BE2C (cell line): ENCODE data around the gene RARRES1.

Experiments used
- DNase-seq: peaks from one replicate; pipeline ENCODE4 v3.0.0-alpha.2; 2020
- H3K27me3 ChIP-seq: fragments of 250-450 bp; sonication (Bioruptor Pico); 2 replicates; pipeline ENCODE4 v1.5.1; 2020; ENCODE audit warnings: mild to moderate bottlenecking
- H3K36me3 ChIP-seq: fragments of 250-450 bp; sonication (Bioruptor Pico); 2 replicates; pipeline ENCODE4 v1.5.1; 2020; ENCODE audit warnings: mild to moderate bottlenecking
- H3K4me1 ChIP-seq: fragments of 250-450 bp; sonication (Bioruptor Pico); 2 replicates; pipeline ENCODE4 v1.5.1; 2020
- H3K4me3 ChIP-seq: 2 replicates; pipeline ENCODE4 v1.5.1; 2011; ENCODE audit warnings: low read depth, low read length
- H3K9me3 ChIP-seq: fragments of 250-450 bp; sonication (Bioruptor Pico); 2 replicates; pipeline ENCODE4 v1.5.1; 2020
- CTCF ChIP-seq: IDR thresholded peaks from 2 replicates; pipeline ENCODE4 v1.5.1; 2012; ENCODE audit warnings: mild to moderate bottlenecking, low read depth, low read length

The RARRES1 gene

GRCh38 chr3:158735296-158736033 is 3.2 kb upstream of the RARRES1 start:
- Histone ChIP-seq H3K4me1 (no peaks in the 10 kb centered on the region), H3K36me3 (no peaks in the 10 kb centered on the region), H3K9me3 (no peaks in the 10 kb centered on the region), H3K27me3 (no peaks in the 10 kb centered on the region), H3K4me3 (no peak overlapping the region)
- DNase-seq = no peak
- no peak for TF ChIP-seq CTCF

- Histone ChIP-seq H3K27me3 (no peaks in the 10 kb centered on the region), H3K4me3 (no peak overlapping the region), H3K36me3 (no peaks in the 10 kb centered on the region), H3K9me3 (no peaks in the 10 kb centered on the region), H3K4me1 (no peaks in the 10 kb centered on the region)
- no peak for DNase-seq
- no peak for TF ChIP-seq CTCF
Measured at GRCh38 chr3:158733656-158734055, 1.4 kb upstream of the RARRES1 start.

GRCh38 chr3:158732856-158733200 is 571 bp upstream of the RARRES1 start:
- no peaks in the 10 kb centered on the region for H3K27me3 ChIP-seq
- H3K9me3 ChIP-seq = no peaks in the 10 kb centered on the region
- H3K4me1 ChIP-seq = no peaks in the 10 kb centered on the region
- TF ChIP-seq CTCF = no peak
- H3K4me3 ChIP-seq = peak overlapping the region; percentile 59
- no peak for DNase-seq
- no peaks in the 10 kb centered on the region for H3K36me3 ChIP-seq

GRCh38 chr3:158731486-158731885 is 771 bp downstream of the RARRES1 start:
- Histone ChIP-seq H3K4me3 (peak overlapping the region; percentile 59), H3K9me3 (no peaks in the 10 kb centered on the region)

GRCh38 chr3:158728851-158729250 is 3.4 kb downstream of the RARRES1 start:
- Histone ChIP-seq H3K4me1 (no peaks in the 10 kb centered on the region), H3K9me3 (no peaks in the 10 kb centered on the region), H3K36me3 (no peaks in the 10 kb centered on the region), H3K27me3 (no peaks in the 10 kb centered on the region), H3K4me3 (no peak overlapping the region)
- no peak for TF ChIP-seq CTCF
- DNase-seq = no peak

More at GRCh38 chr3:158731486-158731885, 771 bp downstream of the RARRES1 start:
- no peaks in the 10 kb centered on the region for H3K27me3 ChIP-seq
- DNase-seq = no peak
- TF ChIP-seq CTCF = no peak
- no peaks in the 10 kb centered on the region for H3K36me3 ChIP-seq
- no peaks in the 10 kb centered on the region for H3K4me1 ChIP-seq

- no peaks in the 10 kb centered on the region for H3K36me3 ChIP-seq
- no peak for DNase-seq
- no peak for TF ChIP-seq CTCF
- no peaks in the 10 kb centered on the region for H3K27me3 ChIP-seq
- H3K9me3 ChIP-seq = no peaks in the 10 kb centered on the region
- H3K4me3 ChIP-seq = peak overlapping the region; percentile 10; the same call in 1 of the 2 replicates
- peaks cover 2% of the 10 kb centered on the region; the same call in 1 of the 2 replicates for H3K4me1 ChIP-seq
Measured at GRCh38 chr3:158728061-158728377, 4.2 kb downstream of the RARRES1 start.
